Activated T-helper 17 cell treated with anti-CD3 and anti-CD28 coated beads, Interleukin-2, amount 50 U/mL, for 72 hours (primary cell): ENCODE measurements around the gene GLYATL1B. TPM values are rescaled to one million over a fixed set of nuclear protein-coding genes. Genes with fewer than 3 reads are reported as not detected.

Experiments
- total RNA-seq, 2 donors: library from RNA; stranded (reverse); gene quantifications; one replicate each; pipeline ENCODE4 v1.2.3, GENCODE V29; 2022

The GLYATL1B gene
- total RNA-seq, 2 donors from 2014 or later = not detected

Other genes with a start within 250 kb of the GLYATL1B start
- gene GLYATL2, start 241.6 kb upstream of the GLYATL1B start, total RNA-seq = not detected
- gene GLYATL1, start 146.8 kb upstream of the GLYATL1B start, total RNA-seq = not detected
- gene FAM111B, start 20.9 kb downstream of the GLYATL1B start, total RNA-seq = 10 to 100 TPM; 51.5 to 64.8 TPM
- 10 to 100 TPM; 80.2 to 92.7 TPM for gene FAM111A, start 56.5 kb downstream of the GLYATL1B start, total RNA-seq
- gene DTX4, start 85.8 kb downstream of the GLYATL1B start, total RNA-seq = under 1 TPM; 0.13 to 0.16 TPM
- under 1 TPM in 1 of 2 donors, not detected in 1; 0.08 TPM for gene MPEG1, start 126.6 kb downstream of the GLYATL1B start, total RNA-seq